GM10266 (cell line): ENCODE data around the gene ARHGEF2.

Source experiments
- DNase-seq: peaks from one replicate; pipeline ENCODE4 v3.0.0; 2012; ENCODE audit errors: extremely low spot score
- CTCF ChIP-seq: IDR thresholded peaks from 2 replicates; pipeline ENCODE4 v1.5.1; 2012; ENCODE audit warnings: mild to moderate bottlenecking, low read depth; ENCODE audit not compliant: control insufficient read depth, insufficient read depth; ENCODE audit errors: missing control alignments

ARHGEF2 gene

GRCh38 chr1:155978325-155978972 lies at the start of gene ARHGEF2:
Gene ARHGEF2, minus strand, starts transcription at chr1:155978547. Its CDS starts 120 bp downstream, at chr1:155978427.
- peak; percentile 86 for DNase-seq

GRCh38 chr1:156026588-156026987 lies 48.2 kb upstream of the ARHGEF2 start:
- DNase-seq = no peak
- no peak for TF ChIP-seq CTCF

More at GRCh38 chr1:155978325-155978972, at the start of gene ARHGEF2:
- TF ChIP-seq CTCF = peak; percentile 45

GRCh38 chr1:156025876-156026275 lies 47.5 kb upstream of the ARHGEF2 start:
- TF ChIP-seq CTCF = peak; percentile 73
- peak; percentile 64 for DNase-seq

GRCh38 chr1:156024801-156025200 lies 46.5 kb upstream of the ARHGEF2 start:
- DNase-seq = no peak
- TF ChIP-seq CTCF = no peak

- no peak for TF ChIP-seq CTCF
- DNase-seq = no peak
Observed at GRCh38 chr1:156021954-156022353, 43.6 kb upstream of the ARHGEF2 start.

GRCh38 chr1:156021093-156021428 lies 42.7 kb upstream of the ARHGEF2 start:
- TF ChIP-seq CTCF = no peak
- no peak for DNase-seq

- DNase-seq = peak; percentile 93
- no peak for TF ChIP-seq CTCF
Observed at GRCh38 chr1:156020293-156021092, 42.1 kb upstream of the ARHGEF2 start, which contains the start of gene SSR2. Gene SSR2, minus strand, starts transcription at chr1:156020951. Its CDS starts 784 bp downstream, at chr1:156020167.
